Ascending aorta (tissue), 2 donors: ENCODE results near the gene GOLGA5. TPM values are rescaled to one million over a fixed set of nuclear protein-coding genes. Genes with fewer than 3 reads are reported as not detected.

ENCODE experiments used
- DNase-seq, 2 donors: peaks; one replicate each; pipeline ENCODE4 v3.0.0-alpha.2; 2019; ENCODE audit warnings: low spot score in 2 of 2
- H3K27ac ChIP-seq, 2 donors: fragments of 200-600 bp; sonication (generic); one replicate each; pipeline ENCODE4 v1.5.1; 2016 to 2017; ENCODE audit warnings: mild to moderate bottlenecking in 1 of 2
- H3K27me3 ChIP-seq: fragments of 200-600 bp; sonication (generic); one replicate; pipeline ENCODE4 v1.5.1; 2017
- H3K36me3 ChIP-seq, 2 donors: fragments of 200-600 bp; sonication (generic); one replicate each; pipeline ENCODE4 v1.5.1; 2016
- H3K4me1 ChIP-seq, 2 donors: fragments of 200-600 bp; sonication (generic); one replicate each; pipeline ENCODE4 v1.5.1; 2016 to 2017; ENCODE audit warnings: mild to moderate bottlenecking in 1 of 2
- H3K4me3 ChIP-seq, 2 donors: fragments of 200-600 bp; sonication (generic); one replicate each; pipeline ENCODE4 v1.5.1; 2016 to 2017; ENCODE audit warnings: mild to moderate bottlenecking in 1 of 2
- H3K9me3 ChIP-seq, 2 donors: fragments of 200-600 bp; sonication (generic); one replicate each; pipeline ENCODE4 v1.5.1; 2016
- CTCF ChIP-seq, 3 experiments: fragments of 200-600 bp in 2 of 3; fragments of 450-650 bp in 1 of 3; sonication (generic) in 2 of 3; IDR thresholded peaks; one replicate each; pipeline ENCODE4 v1.5.1; 2016 to 2019; ENCODE audit warnings: antibody characterized with exemption in 3 of 3, mild to moderate bottlenecking in 1 of 3, moderate library complexity in 1 of 3
- intact Hi-C: fragments of 100-400 bp; cut with DNase I; formaldehyde crosslinking; loops from one replicate; pipeline ENCODE4 v1.15.1; 2023
- total RNA-seq: library from RNA; depleted of rRNA; stranded (reverse); fragments of >200 nt; gene quantifications from one replicate; pipeline ENCODE4 v1.1.0, GENCODE V29; 2016

GOLGA5 gene
- total RNA-seq, 1 donor from 2014 or later = 26.3 TPM

DNA sequence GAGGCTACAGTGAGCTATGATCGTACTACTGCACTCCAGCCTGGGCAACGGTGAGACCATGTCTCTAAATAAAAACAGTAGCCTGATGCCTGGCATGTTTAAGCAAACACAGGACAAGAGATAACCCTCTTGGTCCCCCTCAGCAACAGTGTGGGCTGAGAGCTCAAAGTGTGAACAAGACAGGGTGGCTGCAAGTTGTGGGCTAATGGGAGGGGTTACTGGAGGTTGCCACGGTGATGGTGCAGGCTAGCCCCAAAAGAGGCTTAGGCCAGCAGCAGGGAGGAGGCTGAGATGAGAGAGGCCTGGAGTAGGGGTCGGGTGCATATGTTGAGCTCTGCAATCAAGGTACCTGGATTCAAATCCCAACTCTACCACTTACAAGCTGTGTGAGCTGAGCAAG is 42.3 kb upstream of the GOLGA5 start:
- no peaks in the 10 kb centered on the region for H3K9me3 ChIP-seq
- intact Hi-C loops = no loop called here
- no peaks in the 10 kb centered on the region for H3K36me3 ChIP-seq
- TF ChIP-seq CTCF (IDR thresholded peaks at IDR 0.05) = no peak
- peaks cover 0 to 7% of the 10 kb centered on the region in 2 donors for H3K4me1 ChIP-seq
- no peak overlapping the region for H3K4me3 ChIP-seq
- no peak overlapping the region for H3K27ac ChIP-seq
- no peaks in the 10 kb centered on the region for H3K27me3 ChIP-seq
- DNase-seq = no peak

DNA sequence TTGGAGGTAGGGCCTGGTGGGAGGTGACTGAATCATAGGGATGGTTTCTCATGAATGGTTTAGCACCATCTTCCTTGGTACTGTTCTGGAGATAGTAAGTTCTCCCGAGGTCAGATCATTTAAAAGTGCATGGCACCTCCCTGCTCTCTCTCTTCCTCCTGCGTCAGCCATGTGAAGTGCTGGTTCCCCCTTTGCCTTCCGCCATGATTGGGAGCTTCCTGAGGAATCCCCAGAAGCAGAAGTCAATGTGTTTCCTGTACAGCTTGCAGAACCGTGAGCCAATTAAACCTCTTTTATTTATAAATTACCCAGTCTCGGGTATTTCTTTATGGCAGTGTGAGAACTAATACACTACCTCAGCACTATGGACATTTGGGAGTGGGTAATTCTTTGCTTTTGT is 40.9 kb upstream of the GOLGA5 start:
- intact Hi-C loops = no loop called here
- DNase-seq = no peak

DNA sequence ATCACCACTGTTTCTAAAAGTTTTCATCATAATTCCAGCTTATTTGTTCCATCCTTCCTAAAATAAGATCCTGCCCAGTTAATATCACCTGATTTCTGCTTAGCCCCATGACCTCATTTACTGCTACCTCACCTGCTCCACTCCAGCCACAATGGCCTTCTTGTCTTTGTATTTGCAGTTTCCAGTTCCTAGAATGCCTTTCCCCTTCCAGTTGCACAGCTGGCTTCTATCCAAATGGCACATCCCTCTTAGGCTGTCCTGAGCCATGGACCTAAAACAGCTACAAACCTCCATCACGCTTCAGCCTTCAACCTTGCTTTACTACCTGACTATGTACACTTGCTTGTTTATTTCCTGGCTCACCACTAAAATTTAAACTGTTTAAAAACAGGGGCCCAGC is 39.1 kb upstream of the GOLGA5 start:
- no peak for DNase-seq
- H3K9me3 ChIP-seq = no peaks in the 10 kb centered on the region
- no peaks in the 10 kb centered on the region for H3K4me1 ChIP-seq
- H3K36me3 ChIP-seq = no peaks in the 10 kb centered on the region
- no peaks in the 10 kb centered on the region for H3K27me3 ChIP-seq
- intact Hi-C loops = no loop called here
- TF ChIP-seq CTCF (IDR thresholded peaks at IDR 0.05) = no peak
- H3K4me3 ChIP-seq = no peak overlapping the region
- no peak overlapping the region for H3K27ac ChIP-seq

More for the DNA sequence above, 40.9 kb upstream of the GOLGA5 start:
- TF ChIP-seq CTCF (IDR thresholded peaks at IDR 0.05) = no peak
- H3K27me3 ChIP-seq = no peaks in the 10 kb centered on the region
- H3K9me3 ChIP-seq = no peaks in the 10 kb centered on the region
- no peaks in the 10 kb centered on the region for H3K36me3 ChIP-seq
- H3K27ac ChIP-seq = no peak overlapping the region
- H3K4me1 ChIP-seq = peaks cover 0 to 2% of the 10 kb centered on the region in 2 donors
- no peak overlapping the region for H3K4me3 ChIP-seq

GRCh38 chr14:92755495-92755894 is 38.6 kb upstream of the GOLGA5 start:
- H3K9me3 ChIP-seq = no peaks in the 10 kb centered on the region
- no peak for DNase-seq
- no peaks in the 10 kb centered on the region for H3K36me3 ChIP-seq
- no peak overlapping the region for H3K4me3 ChIP-seq
- TF ChIP-seq CTCF (IDR thresholded peaks at IDR 0.05) = no peak
- no peak overlapping the region for H3K27ac ChIP-seq
- intact Hi-C loops = no loop called here
- H3K27me3 ChIP-seq = no peaks in the 10 kb centered on the region
- no peaks in the 10 kb centered on the region for H3K4me1 ChIP-seq

- H3K4me1 ChIP-seq = no peaks in the 10 kb centered on the region
- intact Hi-C loops = no loop called here
- no peak overlapping the region for H3K4me3 ChIP-seq
- no peak for DNase-seq
- no peaks in the 10 kb centered on the region for H3K36me3 ChIP-seq
- no peaks in the 10 kb centered on the region for H3K27me3 ChIP-seq
- TF ChIP-seq CTCF (IDR thresholded peaks at IDR 0.05) = no peak
- H3K9me3 ChIP-seq = no peaks in the 10 kb centered on the region
- H3K27ac ChIP-seq = no peak overlapping the region
Measured at GRCh38 chr14:92756446-92756845, 37.7 kb upstream of the GOLGA5 start.

DNA sequence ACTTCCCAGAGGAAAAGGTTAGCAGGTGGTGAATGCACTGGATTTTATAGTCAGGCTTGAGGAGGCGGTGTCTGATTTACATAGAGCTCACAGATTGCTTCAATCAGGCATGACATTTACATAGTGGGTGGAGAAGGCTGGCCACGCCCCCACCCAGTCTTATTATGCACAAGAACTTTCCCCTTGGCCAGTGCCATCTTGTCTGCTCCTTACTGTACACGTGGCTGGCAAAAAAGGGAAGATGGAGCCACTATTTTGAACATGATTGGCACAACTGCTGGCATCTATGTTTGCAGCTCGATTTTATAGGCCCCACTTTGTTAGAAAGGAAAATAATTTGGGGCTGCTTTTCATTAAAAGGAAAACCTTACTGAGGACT is 34.8 kb upstream of the GOLGA5 start:
- no peaks in the 10 kb centered on the region for H3K9me3 ChIP-seq
- intact Hi-C loops = no loop called here
- DNase-seq = no peak

More for the DNA sequence above, 34.8 kb upstream of the GOLGA5 start:
- no peak for TF ChIP-seq CTCF (IDR thresholded peaks at IDR 0.05)
- no peak overlapping the region for H3K4me3 ChIP-seq
- no peaks in the 10 kb centered on the region for H3K27me3 ChIP-seq
- H3K36me3 ChIP-seq = no peaks in the 10 kb centered on the region
- no peaks in the 10 kb centered on the region for H3K4me1 ChIP-seq
- H3K27ac ChIP-seq = no peak overlapping the region
